Upper lobe of left lung (tissue), 4 donors: ENCODE data around the gene BACH1.

ENCODE experiments used
- POLR2A ChIP-seq, 4 donors: fragments of 450-650 bp; IDR thresholded peaks; one replicate each; pipeline ENCODE4 v1.5.1; 2016 to 2017; ENCODE audit warnings: antibody characterized with exemption in 4 of 4, mild to moderate bottlenecking in 2 of 4
- TF ChIP-seq, protein P1 (sequence below), 6 experiments: fragments of 450-650 bp in 4 of 6; fragments of 200-600 bp in 2 of 6; sonication (generic) in 2 of 6; IDR thresholded peaks; one replicate each; pipeline ENCODE4 v1.5.1; 2016 to 2019; ENCODE audit warnings: antibody characterized with exemption in 6 of 6

- no peak for TF ChIP-seq POLR2A (IDR thresholded peaks at IDR 0.05)
- TF ChIP-seq, protein P1, sequence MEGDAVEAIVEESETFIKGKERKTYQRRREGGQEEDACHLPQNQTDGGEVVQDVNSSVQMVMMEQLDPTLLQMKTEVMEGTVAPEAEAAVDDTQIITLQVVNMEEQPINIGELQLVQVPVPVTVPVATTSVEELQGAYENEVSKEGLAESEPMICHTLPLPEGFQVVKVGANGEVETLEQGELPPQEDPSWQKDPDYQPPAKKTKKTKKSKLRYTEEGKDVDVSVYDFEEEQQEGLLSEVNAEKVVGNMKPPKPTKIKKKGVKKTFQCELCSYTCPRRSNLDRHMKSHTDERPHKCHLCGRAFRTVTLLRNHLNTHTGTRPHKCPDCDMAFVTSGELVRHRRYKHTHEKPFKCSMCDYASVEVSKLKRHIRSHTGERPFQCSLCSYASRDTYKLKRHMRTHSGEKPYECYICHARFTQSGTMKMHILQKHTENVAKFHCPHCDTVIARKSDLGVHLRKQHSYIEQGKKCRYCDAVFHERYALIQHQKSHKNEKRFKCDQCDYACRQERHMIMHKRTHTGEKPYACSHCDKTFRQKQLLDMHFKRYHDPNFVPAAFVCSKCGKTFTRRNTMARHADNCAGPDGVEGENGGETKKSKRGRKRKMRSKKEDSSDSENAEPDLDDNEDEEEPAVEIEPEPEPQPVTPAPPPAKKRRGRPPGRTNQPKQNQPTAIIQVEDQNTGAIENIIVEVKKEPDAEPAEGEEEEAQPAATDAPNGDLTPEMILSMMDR (IDR thresholded peaks at IDR 0.05) = no peak
Measured at GRCh38 chr21:29250636-29251035, 48.1 kb upstream of the BACH1 start.
